Body of pancreas (tissue), 4 donors: ENCODE measurements around the gene ZNF879.

ENCODE experiments used
- POLR2A ChIP-seq, 3 donors: fragments of 450-650 bp; IDR thresholded peaks; one replicate each; pipeline ENCODE4 v1.6.1; 2016; ENCODE audit warnings: antibody characterized with exemption in 3 of 3, mild to moderate bottlenecking in 2 of 3
- TF ChIP-seq, protein P1 (sequence below), 7 experiments: fragments of 450-650 bp in 4 of 7; fragments of 200-600 bp in 3 of 7; sonication (generic) in 3 of 7; IDR thresholded peaks; one replicate each; pipeline ENCODE4 v1.5.1; 2016 to 2019; ENCODE audit warnings: antibody characterized with exemption in 7 of 7

DNA sequence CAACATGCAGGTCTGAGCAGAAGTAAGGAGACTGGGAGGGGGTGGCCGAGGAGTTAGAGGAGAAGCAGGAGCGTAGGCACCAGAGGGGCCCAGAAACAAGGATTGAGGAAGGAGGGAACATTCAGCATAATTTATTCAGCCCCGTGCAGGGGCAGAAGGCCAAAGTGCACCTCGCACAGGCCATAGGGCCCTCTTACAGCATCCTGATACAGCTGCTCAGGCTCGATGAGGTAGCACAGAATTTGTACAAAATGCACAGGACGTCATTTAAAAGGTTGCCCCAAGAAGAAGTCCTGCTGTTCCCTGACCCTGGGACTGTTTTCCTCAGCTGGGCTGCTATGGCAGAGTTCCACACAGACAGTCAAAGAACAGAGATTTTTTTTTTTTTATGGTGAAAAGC lies 26.4 kb upstream of the ZNF879 start:
- TF ChIP-seq, protein P1, sequence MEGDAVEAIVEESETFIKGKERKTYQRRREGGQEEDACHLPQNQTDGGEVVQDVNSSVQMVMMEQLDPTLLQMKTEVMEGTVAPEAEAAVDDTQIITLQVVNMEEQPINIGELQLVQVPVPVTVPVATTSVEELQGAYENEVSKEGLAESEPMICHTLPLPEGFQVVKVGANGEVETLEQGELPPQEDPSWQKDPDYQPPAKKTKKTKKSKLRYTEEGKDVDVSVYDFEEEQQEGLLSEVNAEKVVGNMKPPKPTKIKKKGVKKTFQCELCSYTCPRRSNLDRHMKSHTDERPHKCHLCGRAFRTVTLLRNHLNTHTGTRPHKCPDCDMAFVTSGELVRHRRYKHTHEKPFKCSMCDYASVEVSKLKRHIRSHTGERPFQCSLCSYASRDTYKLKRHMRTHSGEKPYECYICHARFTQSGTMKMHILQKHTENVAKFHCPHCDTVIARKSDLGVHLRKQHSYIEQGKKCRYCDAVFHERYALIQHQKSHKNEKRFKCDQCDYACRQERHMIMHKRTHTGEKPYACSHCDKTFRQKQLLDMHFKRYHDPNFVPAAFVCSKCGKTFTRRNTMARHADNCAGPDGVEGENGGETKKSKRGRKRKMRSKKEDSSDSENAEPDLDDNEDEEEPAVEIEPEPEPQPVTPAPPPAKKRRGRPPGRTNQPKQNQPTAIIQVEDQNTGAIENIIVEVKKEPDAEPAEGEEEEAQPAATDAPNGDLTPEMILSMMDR (IDR thresholded peaks at IDR 0.05) = no peak
- TF ChIP-seq POLR2A (IDR thresholded peaks at IDR 0.05) = no peak
